HepG2 (cell line): Measurements from ENCODE around the gene URM1. TPM values are rescaled to one million over a fixed set of nuclear protein-coding genes. Genes with fewer than 3 reads are reported as not detected.

Experiments
- CCDC6 ChIP-seq: sonication (generic); formaldehyde crosslinking; IDR thresholded peaks from 2 replicates; pipeline ENCODE4 v1.8.1; 2022; ENCODE audit warnings: mild to moderate bottlenecking, missing genetic modification reagents, moderate library complexity
- GZF1 ChIP-seq: sonication (generic); formaldehyde crosslinking; IDR thresholded peaks from 2 replicates; pipeline ENCODE4 v1.5.1; 2020; ENCODE audit warnings: mild to moderate bottlenecking, missing genetic modification reagents
- HOXD1 ChIP-seq: sonication (generic); formaldehyde crosslinking; IDR thresholded peaks from 2 replicates; pipeline ENCODE4 v1.5.0; 2020; ENCODE audit warnings: missing genetic modification reagents
- KLF13 ChIP-seq: sonication (generic); formaldehyde crosslinking; IDR thresholded peaks from 2 replicates; pipeline ENCODE4 v1.4.0; 2020; ENCODE audit warnings: mild to moderate bottlenecking, missing genetic modification reagents
- PHF8 ChIP-seq: sonication (generic); formaldehyde crosslinking; IDR thresholded peaks from 2 replicates; pipeline ENCODE4 v1.5.0; 2020; ENCODE audit warnings: missing genetic modification reagents
- PRPF4 ChIP-seq: fragments of 200-400 bp; formaldehyde crosslinking; IDR thresholded peaks from 2 replicates; pipeline ENCODE4 v1.6.1; 2016; ENCODE audit warnings: low read length, low read depth; ENCODE audit not compliant: poor library complexity, severe bottlenecking
- TGIF2 ChIP-seq: IDR thresholded peaks from 2 replicates; pipeline ENCODE4 v1.6.1; 2016; ENCODE audit warnings: control low read depth, missing compliant biosample characterization
- TMF1 ChIP-seq: sonication (generic); formaldehyde crosslinking; IDR thresholded peaks from 2 replicates; pipeline ENCODE4 v1.8.1; 2022; ENCODE audit warnings: low read depth, missing genetic modification reagents
- WIZ ChIP-seq: sonication (generic); formaldehyde crosslinking; IDR thresholded peaks from 2 replicates; pipeline ENCODE4 v1.5.1; 2020; ENCODE audit warnings: mild to moderate bottlenecking, missing genetic modification reagents
- ZFP62 ChIP-seq: sonication (generic); formaldehyde crosslinking; IDR thresholded peaks from 2 replicates; pipeline ENCODE4 v1.4.0; 2020; ENCODE audit warnings: missing genetic modification reagents
- ZNF225 ChIP-seq: sonication (generic); formaldehyde crosslinking; IDR thresholded peaks from 2 replicates; pipeline ENCODE4 v1.4.0; 2020; ENCODE audit warnings: mild to moderate bottlenecking, missing genetic modification reagents
- ZNF260 ChIP-seq: sonication (generic); formaldehyde crosslinking; IDR thresholded peaks from 2 replicates; pipeline ENCODE4 v1.4.0; 2020; ENCODE audit warnings: missing genetic modification reagents, low read depth, mild to moderate bottlenecking, borderline replicate concordance
- ZNF263 ChIP-seq: sonication (generic); formaldehyde crosslinking; IDR thresholded peaks from 2 replicates; pipeline ENCODE4 v1.4.0; 2020; ENCODE audit warnings: missing genetic modification reagents
- ZNF567 ChIP-seq: sonication (generic); formaldehyde crosslinking; IDR thresholded peaks from 2 replicates; pipeline ENCODE4 v1.8.1; 2023; ENCODE audit warnings: mild to moderate bottlenecking, missing genetic modification reagents, borderline replicate concordance
- ZNF678 ChIP-seq: sonication (generic); formaldehyde crosslinking; IDR thresholded peaks from 2 replicates; pipeline ENCODE4 v1.4.0; 2020; ENCODE audit warnings: mild to moderate bottlenecking, missing genetic modification reagents
- ZSCAN31 ChIP-seq: sonication (generic); formaldehyde crosslinking; IDR thresholded peaks from 2 replicates; pipeline ENCODE4 v1.5.0; 2020; ENCODE audit warnings: low read depth, mild to moderate bottlenecking, missing genetic modification reagents
- polyA plus RNA-seq, 8 experiments: library from polyadenylated mRNA; depleted of rRNA in 3 of 8; stranded (reverse) in 7 of 8; unstranded in 1 of 8; fragments of >200 nt; fragmentation: Illumina TruSeq in 4 of 8; extraction: Trizol in 4 of 8; gene quantifications; 2 replicates each; pipeline versions ENCODE4 v1.2.1 to v1.2.3, GENCODE V29; 2011 to 2016; ENCODE audit warnings: low read depth in 4 of 8, missing spikeins in 1 of 8, mixed read lengths in 1 of 8; ENCODE audit not compliant: insufficient read depth in 1 of 8
- total RNA-seq, 5 experiments: library from RNA; depleted of rRNA; stranded (reverse); fragments of >200 nt; fragmentation: Illumina TruSeq; extraction: Trizol; gene quantifications; 2 replicates each; pipeline ENCODE4 v1.2.3, GENCODE V29; 2016; ENCODE audit warnings: low read depth in 1 of 5
- TF ChIP-seq, protein P1 (sequence below): sonication (generic); formaldehyde crosslinking; IDR thresholded peaks from 2 replicates; pipeline ENCODE4 v1.9.0; 2022; ENCODE audit warnings: missing genetic modification reagents, mild to moderate bottlenecking, borderline replicate concordance
- TF ChIP-seq, protein P2 (sequence below): sonication (generic); formaldehyde crosslinking; conservative IDR thresholded peaks from 2 replicates; pipeline ENCODE4 v1.8.0; 2022; ENCODE audit warnings: mild to moderate bottlenecking, moderate library complexity, missing genetic modification reagents
- TF ChIP-seq, protein P3 (sequence below): sonication (generic); formaldehyde crosslinking; IDR thresholded peaks from 2 replicates; pipeline ENCODE4 v1.4.0; 2020; ENCODE audit warnings: low read depth, mild to moderate bottlenecking, missing genetic modification reagents
- TF ChIP-seq, protein P4 (sequence below): sonication (generic); formaldehyde crosslinking; IDR thresholded peaks from 2 replicates; pipeline ENCODE4 v1.4.0; 2020; ENCODE audit warnings: missing genetic modification reagents, borderline replicate concordance

The URM1 gene
- total and polyA plus RNA-seq, 2 of the 13 experiments (the other 11 are each of a cell fraction or from before 2014, with no cell fraction given) = 37.1 to 41.3 TPM

DNA sequence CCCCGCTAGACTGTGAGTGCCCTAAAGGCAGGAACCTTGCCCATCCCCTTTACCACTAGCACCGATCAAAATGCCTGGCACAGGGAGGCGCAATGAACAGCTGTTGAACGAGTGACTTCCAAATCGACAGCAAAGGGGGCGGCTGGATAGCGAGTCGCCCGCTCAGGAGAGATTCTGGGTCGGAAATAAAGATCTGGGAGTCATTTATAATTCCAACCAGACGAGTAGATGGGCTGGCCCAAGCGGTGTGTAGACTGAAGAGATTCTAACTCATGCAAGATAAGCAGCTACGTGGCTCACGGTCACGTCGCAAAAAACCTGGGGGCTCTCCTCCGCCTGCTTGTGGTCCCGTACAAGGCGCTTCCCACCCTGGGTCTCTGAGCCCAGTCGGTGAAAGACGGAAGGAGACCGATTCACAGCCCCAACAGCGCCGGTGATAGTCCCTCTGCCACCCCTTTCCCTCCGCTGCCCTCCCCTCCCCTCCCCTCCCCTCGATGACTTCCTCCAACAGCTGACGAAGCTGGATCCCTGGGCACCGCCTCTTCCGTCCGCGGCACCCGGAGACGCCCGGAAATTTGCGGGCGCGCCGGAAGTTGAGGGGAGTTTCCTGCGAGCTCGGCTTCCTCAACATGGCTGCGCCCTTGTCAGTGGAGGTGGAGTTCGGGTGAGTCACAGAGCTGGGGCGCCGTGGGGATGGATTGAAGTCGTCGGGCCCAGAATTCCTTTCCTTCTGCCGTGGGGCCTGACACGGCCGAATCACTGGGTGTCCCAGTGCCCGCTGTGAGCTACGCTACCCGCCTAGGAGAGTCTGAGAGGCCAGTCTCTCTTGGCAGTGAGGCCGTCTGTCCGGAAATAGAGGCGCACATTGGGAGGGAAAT is at the start of gene URM1 (continued):
- TF ChIP-seq ZSCAN31 (CRISPR knock-in tag) (no peak), PHF8 (CRISPR knock-in tag) (peak; percentile 76), GZF1 (0 out of 2 replicates have a peak, but pooled peaks have one; percentile 23), TGIF2 (CRISPR knock-in tag) (0 out of 2 replicates have a peak, but pooled peaks have one; percentile 41), KLF13 (CRISPR knock-in tag) (no peak), TMF1 (CRISPR knock-in tag) (no peak), ZNF260 (no peak), PRPF4 (no peak), CCDC6 (no peak), WIZ (CRISPR knock-in tag) (no peak), ZNF567 (CRISPR knock-in tag) (no peak), ZFP62 (CRISPR knock-in tag) (no peak), ZNF678 (CRISPR knock-in tag) (no peak), HOXD1 (CRISPR knock-in tag) (no peak), ZNF263 (CRISPR knock-in tag) (0 out of 2 replicates have a peak, but pooled peaks have one; percentile 12), ZNF225 (CRISPR knock-in tag) (0 out of 2 replicates have a peak, but pooled peaks have one; percentile 56)
- TF ChIP-seq, protein P1, sequence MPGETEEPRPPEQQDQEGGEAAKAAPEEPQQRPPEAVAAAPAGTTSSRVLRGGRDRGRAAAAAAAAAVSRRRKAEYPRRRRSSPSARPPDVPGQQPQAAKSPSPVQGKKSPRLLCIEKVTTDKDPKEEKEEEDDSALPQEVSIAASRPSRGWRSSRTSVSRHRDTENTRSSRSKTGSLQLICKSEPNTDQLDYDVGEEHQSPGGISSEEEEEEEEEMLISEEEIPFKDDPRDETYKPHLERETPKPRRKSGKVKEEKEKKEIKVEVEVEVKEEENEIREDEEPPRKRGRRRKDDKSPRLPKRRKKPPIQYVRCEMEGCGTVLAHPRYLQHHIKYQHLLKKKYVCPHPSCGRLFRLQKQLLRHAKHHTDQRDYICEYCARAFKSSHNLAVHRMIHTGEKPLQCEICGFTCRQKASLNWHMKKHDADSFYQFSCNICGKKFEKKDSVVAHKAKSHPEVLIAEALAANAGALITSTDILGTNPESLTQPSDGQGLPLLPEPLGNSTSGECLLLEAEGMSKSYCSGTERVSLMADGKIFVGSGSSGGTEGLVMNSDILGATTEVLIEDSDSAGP (CRISPR knock-in tag) = peak; percentile 63; the same call in 1 of the 2 replicates
- TF ChIP-seq, protein P2, sequence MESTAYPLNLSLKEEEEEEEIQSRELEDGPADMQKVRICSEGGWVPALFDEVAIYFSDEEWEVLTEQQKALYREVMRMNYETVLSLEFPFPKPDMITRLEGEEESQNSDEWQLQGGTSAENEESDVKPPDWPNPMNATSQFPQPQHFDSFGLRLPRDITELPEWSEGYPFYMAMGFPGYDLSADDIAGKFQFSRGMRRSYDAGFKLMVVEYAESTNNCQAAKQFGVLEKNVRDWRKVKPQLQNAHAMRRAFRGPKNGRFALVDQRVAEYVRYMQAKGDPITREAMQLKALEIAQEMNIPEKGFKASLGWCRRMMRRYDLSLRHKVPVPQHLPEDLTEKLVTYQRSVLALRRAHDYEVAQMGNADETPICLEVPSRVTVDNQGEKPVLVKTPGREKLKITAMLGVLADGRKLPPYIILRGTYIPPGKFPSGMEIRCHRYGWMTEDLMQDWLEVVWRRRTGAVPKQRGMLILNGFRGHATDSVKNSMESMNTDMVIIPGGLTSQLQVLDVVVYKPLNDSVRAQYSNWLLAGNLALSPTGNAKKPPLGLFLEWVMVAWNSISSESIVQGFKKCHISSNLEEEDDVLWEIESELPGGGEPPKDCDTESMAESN (CRISPR knock-in tag) = no peak
- TF ChIP-seq, protein P3, sequence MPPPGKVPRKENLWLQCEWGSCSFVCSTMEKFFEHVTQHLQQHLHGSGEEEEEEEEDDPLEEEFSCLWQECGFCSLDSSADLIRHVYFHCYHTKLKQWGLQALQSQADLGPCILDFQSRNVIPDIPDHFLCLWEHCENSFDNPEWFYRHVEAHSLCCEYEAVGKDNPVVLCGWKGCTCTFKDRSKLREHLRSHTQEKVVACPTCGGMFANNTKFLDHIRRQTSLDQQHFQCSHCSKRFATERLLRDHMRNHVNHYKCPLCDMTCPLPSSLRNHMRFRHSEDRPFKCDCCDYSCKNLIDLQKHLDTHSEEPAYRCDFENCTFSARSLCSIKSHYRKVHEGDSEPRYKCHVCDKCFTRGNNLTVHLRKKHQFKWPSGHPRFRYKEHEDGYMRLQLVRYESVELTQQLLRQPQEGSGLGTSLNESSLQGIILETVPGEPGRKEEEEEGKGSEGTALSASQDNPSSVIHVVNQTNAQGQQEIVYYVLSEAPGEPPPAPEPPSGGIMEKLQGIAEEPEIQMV (CRISPR knock-in tag) = no peak
- TF ChIP-seq, protein P4, sequence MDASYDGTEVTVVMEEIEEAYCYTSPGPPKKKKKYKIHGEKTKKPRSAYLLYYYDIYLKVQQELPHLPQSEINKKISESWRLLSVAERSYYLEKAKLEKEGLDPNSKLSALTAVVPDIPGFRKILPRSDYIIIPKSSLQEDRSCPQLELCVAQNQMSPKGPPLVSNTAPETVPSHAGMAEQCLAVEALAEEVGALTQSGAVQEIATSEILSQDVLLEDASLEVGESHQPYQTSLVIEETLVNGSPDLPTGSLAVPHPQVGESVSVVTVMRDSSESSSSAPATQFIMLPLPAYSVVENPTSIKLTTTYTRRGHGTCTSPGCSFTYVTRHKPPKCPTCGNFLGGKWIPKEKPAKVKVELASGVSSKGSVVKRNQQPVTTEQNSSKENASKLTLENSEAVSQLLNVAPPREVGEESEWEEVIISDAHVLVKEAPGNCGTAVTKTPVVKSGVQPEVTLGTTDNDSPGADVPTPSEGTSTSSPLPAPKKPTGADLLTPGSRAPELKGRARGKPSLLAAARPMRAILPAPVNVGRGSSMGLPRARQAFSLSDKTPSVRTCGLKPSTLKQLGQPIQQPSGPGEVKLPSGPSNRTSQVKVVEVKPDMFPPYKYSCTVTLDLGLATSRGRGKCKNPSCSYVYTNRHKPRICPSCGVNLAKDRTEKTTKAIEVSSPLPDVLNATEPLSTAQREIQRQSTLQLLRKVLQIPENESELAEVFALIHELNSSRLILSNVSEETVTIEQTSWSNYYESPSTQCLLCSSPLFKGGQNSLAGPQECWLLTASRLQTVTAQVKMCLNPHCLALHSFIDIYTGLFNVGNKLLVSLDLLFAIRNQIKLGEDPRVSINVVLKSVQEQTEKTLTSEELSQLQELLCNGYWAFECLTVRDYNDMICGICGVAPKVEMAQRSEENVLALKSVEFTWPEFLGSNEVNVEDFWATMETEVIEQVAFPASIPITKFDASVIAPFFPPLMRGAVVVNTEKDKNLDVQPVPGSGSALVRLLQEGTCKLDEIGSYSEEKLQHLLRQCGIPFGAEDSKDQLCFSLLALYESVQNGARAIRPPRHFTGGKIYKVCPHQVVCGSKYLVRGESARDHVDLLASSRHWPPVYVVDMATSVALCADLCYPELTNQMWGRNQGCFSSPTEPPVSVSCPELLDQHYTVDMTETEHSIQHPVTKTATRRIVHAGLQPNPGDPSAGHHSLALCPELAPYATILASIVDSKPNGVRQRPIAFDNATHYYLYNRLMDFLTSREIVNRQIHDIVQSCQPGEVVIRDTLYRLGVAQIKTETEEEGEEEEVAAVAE (CRISPR knock-in tag) = no peak
